GM12892 (cell line): ENCODE measurements around the gene CPZ.

Experiments
- POLR2A ChIP-seq: IDR thresholded peaks from 2 replicates; pipeline ENCODE4 v1.6.1; 2011; ENCODE audit warnings: low read depth, low read length, control low read depth
- POLR2AphosphoS5 ChIP-seq: IDR thresholded peaks from 2 replicates; pipeline ENCODE4 v1.6.1; 2011; ENCODE audit warnings: low read depth, low read length, control low read depth
- TAF1 ChIP-seq: IDR thresholded peaks from 2 replicates; pipeline ENCODE4 v1.6.1; 2011; ENCODE audit warnings: low read depth, mild to moderate bottlenecking, control low read depth, low read length, borderline replicate concordance

DNA sequence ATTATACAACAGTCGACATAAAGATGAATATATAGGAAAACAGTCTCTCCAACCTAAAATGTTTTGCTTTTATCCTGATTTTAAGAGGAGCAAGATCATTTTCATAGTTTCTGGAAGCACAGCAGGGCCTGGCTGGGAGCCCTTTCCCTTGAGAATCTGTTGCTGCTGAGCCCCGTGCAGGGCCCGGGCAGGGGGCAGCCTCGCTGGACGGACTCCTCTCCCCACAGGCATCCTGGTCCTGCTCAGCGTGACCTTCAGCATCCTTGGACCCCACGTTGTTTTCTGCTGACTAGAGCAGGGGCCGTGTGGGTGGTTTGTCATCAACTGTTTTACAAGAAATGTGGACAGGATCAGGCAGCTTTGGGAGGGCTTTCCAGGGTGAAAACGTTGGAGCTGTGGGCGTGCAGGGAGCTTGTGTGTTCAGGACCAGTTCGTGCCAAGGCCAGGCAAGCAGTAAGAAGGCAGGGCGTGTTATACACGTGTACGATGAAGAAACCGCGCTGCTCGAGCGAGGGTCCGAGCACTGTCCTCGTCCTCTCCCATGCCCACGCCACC is 25.0 kb downstream of the CPZ start:
- no peak for TF ChIP-seq POLR2A
- TF ChIP-seq POLR2AphosphoS5 = no peak
- TF ChIP-seq TAF1 = no peak
